ENCODE data around the gene CCT8.
"Not testable (repeated sequence)": the region's sequence is repeated elsewhere in the genome, so short reads cannot be mapped to it uniquely, and the experiment has no call there.

DNA sequence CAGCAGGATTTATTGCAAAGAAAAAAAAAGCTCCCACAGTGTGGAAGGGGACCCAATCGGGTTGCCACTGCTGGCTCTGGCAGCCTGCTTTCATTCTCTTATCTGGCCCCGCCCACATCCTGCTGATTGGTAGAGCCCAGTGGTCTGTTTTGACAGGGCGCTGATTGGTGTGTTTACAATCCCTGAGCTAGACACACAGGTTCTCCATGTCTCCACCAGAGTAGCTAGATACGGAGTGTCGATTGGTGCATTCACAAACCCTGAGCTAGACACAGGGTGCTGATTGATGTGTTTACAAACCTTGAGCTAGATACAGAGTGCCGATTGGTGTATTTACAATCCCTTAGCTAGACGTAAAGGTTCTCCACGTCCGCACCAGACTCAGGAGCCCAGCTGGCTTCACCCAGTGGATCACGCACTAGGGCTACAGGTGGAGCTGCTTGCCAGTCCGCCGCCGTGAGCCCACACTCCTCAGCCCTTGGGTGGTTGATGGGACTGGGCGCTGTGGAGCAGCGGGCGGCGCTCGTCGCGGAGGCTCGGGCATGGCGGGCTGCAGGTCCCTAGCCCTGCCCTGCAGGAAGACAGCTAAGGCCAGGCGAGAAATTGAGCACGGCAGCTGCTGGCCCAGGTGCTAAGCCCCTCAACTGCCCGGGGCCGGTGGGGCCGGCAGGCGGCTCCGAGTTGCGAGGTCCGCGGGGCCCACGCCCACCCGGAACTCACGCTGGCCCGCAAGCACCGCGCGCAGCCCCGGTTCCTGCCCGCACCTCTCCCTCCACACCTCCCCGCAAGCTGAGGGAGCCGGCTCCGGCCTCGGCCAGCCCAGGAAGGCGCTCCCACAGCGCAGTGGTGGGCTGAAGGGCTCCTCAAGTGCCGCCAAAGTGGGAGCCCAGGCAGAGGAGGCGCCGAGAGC lies 3.5 kb upstream of the CCT8 start:
- TF ChIP-seq, protein P1, sequence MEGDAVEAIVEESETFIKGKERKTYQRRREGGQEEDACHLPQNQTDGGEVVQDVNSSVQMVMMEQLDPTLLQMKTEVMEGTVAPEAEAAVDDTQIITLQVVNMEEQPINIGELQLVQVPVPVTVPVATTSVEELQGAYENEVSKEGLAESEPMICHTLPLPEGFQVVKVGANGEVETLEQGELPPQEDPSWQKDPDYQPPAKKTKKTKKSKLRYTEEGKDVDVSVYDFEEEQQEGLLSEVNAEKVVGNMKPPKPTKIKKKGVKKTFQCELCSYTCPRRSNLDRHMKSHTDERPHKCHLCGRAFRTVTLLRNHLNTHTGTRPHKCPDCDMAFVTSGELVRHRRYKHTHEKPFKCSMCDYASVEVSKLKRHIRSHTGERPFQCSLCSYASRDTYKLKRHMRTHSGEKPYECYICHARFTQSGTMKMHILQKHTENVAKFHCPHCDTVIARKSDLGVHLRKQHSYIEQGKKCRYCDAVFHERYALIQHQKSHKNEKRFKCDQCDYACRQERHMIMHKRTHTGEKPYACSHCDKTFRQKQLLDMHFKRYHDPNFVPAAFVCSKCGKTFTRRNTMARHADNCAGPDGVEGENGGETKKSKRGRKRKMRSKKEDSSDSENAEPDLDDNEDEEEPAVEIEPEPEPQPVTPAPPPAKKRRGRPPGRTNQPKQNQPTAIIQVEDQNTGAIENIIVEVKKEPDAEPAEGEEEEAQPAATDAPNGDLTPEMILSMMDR (IDR thresholded peaks at IDR 0.05 in 2 of 3, conservative IDR thresholded peaks at IDR 0.05 in 1 of 3; ENCODE audit: insufficient read depth in 2 of 3, low read depth in 1 of 3, low read length in 3 of 3) = not testable (repeated sequence)
- TF ChIP-seq SRSF7 (optimal IDR thresholded peaks at IDR 0.05; ENCODE audit: low read depth, low read length); MAFF (IDR thresholded peaks at IDR 0.05; ENCODE audit: low read length): not testable (repeated sequence)

Data from K562 (cell line).